GM13976 (cell line): ENCODE data around the gene CLNK.

ENCODE experiments used
- DNase-seq: peaks from one replicate; pipeline ENCODE4 v3.0.0; 2012; ENCODE audit warnings: low spot score
- in situ Hi-C: fragments of 300-500 bp; cut with MboI; formaldehyde crosslinking; loops from one replicate; pipeline ENCODE4 v1.12.0; 2022; ENCODE audit warnings: low sequenced_read_pairs, mixed read lengths, inconsistent platforms; ENCODE audit not compliant: unreplicated experiment
- TF ChIP-seq, protein P1 (sequence below): IDR thresholded peaks from 2 replicates; pipeline ENCODE4 v1.5.1; 2012; ENCODE audit warnings: borderline replicate concordance, mild to moderate bottlenecking; ENCODE audit not compliant: insufficient read depth; ENCODE audit errors: extremely low read depth, missing control alignments, control extremely low read depth

Gene CLNK

DNA sequence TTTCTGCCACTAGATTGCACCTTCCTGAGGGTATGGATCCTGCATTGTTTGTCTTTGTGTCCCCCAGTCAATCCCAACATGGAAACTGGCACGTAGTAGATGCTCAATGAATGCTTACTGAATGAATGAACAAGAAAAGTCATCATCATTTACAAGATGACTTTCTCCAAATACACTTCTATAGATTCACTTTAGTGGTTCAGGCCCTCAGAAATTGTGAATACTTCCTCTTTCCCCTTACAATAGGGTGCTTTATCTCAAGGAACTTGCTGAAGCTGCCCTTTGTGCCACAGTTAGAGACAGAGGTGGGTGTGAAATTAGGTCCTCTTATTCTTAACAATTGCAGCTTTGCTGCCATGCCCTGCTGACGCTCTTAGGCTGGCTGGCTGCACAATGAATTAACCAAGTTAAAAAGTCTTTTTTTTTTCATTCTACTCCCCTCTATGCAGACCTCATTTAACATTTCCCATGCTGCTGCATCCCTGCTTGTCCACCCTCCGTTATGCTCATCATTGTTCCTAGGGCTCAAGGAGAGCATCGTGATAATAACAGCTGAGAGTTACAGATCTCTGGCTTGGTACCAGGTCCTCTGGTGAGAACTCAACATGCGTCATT, 119.3 kb downstream of the CLNK start:
- in situ Hi-C loops: no loop called here
- TF ChIP-seq, protein P1, sequence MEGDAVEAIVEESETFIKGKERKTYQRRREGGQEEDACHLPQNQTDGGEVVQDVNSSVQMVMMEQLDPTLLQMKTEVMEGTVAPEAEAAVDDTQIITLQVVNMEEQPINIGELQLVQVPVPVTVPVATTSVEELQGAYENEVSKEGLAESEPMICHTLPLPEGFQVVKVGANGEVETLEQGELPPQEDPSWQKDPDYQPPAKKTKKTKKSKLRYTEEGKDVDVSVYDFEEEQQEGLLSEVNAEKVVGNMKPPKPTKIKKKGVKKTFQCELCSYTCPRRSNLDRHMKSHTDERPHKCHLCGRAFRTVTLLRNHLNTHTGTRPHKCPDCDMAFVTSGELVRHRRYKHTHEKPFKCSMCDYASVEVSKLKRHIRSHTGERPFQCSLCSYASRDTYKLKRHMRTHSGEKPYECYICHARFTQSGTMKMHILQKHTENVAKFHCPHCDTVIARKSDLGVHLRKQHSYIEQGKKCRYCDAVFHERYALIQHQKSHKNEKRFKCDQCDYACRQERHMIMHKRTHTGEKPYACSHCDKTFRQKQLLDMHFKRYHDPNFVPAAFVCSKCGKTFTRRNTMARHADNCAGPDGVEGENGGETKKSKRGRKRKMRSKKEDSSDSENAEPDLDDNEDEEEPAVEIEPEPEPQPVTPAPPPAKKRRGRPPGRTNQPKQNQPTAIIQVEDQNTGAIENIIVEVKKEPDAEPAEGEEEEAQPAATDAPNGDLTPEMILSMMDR: no peak
- DNase-seq: no peak

- in situ Hi-C loops: no loop called here
- TF ChIP-seq, protein P1: peak; percentile 71
- DNase-seq: peak; percentile 57
These were observed 129.9 kb downstream of the CLNK start for GRCh38 chr4:10554694-10555093.

- DNase-seq: no peak
- TF ChIP-seq, protein P1: no peak
- in situ Hi-C loops: no loop called here
These were observed 130.4 kb downstream of the CLNK start for GRCh38 chr4:10554121-10554520.

DNA sequence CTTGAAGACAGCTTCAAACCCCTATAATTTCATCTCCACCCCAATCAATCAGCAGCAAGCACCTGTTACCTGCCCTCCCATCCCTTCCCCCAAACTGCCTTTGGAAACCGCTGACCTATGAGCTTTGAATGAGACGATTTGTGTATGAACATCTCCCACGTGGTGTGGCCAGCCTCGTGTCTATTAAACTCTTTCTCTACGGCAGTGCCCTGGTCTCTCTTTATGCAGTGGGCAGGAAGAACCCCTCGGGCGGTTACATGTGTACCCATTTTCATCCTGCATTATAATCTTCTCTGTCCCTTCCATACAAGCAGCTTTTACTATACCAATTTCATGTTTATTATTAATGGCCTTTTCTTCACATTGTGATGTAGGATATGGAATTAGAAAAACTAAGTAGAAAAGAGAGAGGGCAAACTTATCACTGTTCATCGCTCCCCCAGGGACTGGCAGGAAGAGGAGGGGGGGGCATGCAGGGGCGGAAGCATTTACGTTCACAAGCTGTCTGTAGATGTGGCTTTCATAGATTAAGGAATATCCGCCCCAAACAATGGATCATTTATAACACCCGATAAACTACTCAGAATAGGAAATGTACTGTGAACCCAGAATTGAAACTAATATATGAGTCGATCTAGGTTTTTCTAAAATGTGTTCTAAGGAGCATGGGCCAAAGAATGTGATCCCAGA, 131.8 kb downstream of the CLNK start:
- in situ Hi-C loops: no loop called here
- DNase-seq: no peak
- TF ChIP-seq, protein P1: no peak

DNA sequence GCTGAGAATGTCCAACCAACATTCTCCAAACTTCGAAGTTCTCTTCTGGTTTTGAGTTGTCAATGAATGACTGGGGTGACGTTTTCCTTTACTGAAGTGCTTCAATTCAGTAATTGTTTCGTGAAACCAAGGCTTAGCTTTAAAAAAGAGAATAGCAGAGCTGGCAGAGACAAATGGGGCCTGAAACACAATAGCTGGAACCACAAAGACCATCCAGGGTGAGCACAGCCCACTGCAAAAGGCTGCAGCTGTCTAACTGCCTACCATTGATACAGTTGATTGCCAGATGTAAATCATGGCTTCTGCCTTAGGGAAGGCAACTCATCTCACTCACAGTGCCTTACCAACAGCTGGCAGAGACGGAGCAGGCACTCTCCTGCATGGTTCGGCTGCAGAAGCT, 148.7 kb downstream of the CLNK start:
- TF ChIP-seq, protein P1: no peak
- DNase-seq: no peak
- in situ Hi-C loops: no loop called here

DNA sequence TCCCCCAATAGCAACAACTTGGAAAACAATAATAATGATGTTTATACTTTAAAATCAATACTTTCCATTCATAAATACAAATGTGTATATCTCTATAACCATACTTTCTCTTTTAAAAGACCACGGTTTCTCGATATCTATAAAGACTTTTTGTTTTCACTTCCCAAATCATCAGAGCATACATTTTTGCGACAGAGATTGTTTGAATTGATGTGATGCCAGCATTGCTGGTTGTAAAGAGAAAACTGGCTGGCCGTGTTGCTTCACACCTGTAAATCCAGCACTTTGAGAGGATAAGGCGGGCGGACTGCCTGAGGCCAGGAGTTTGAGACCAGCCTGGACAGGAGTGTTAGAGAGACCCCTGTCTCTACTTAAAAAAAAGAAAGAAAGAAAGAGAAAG, 149.7 kb downstream of the CLNK start:
- TF ChIP-seq, protein P1: no peak
- in situ Hi-C loops: no loop called here
- DNase-seq: peak; percentile 38
